Fibroblast of lung (primary cell): ENCODE results near the gene PLD5. TPM values are rescaled to one million over a fixed set of nuclear protein-coding genes. Genes with fewer than 3 reads are reported as not detected.

ENCODE experiments used
- DNase-seq, 2 donors: peaks; one replicate each; pipeline versions ENCODE4 v3.0.0 to v3.0.0-alpha.2; 2010; ENCODE audit warnings: low read depth in 2 of 2
- H2AFZ ChIP-seq: 2 replicates; pipeline ENCODE4 v1.5.1; 2012; ENCODE audit warnings: low read length, control low read depth, inconsistent platforms
- H3K27ac ChIP-seq: 2 replicates; pipeline ENCODE4 v1.5.1; 2011; ENCODE audit warnings: low read length, control low read depth; ENCODE audit not compliant: insufficient read depth
- H3K27me3 ChIP-seq: 2 replicates; pipeline ENCODE4 v1.5.1; 2011; ENCODE audit warnings: mild to moderate bottlenecking, low read length; ENCODE audit not compliant: control insufficient read depth, insufficient read depth
- H3K36me3 ChIP-seq: 2 replicates; pipeline ENCODE4 v1.5.1; 2011; ENCODE audit warnings: low read length; ENCODE audit not compliant: control insufficient read depth, insufficient read depth
- H3K4me1 ChIP-seq: 2 replicates; pipeline ENCODE4 v1.5.1; 2011; ENCODE audit warnings: low read length; ENCODE audit not compliant: control insufficient read depth, insufficient read depth; ENCODE audit errors: extremely low read depth
- H3K4me2 ChIP-seq: 2 replicates; pipeline ENCODE4 v1.5.1; 2011; ENCODE audit warnings: low read length, control low read depth; ENCODE audit not compliant: insufficient read depth; ENCODE audit errors: extremely low read depth
- H3K4me3 ChIP-seq, 4 experiments: fragments of 200-600 bp in 1 of 4; sonication (generic) in 1 of 4; replicated peaks in 1 of 4; 2 replicates each; pipeline ENCODE4 v1.5.1; 2011 to 2016; ENCODE audit warnings: low read length in 4 of 4, low read depth in 3 of 4, mild to moderate bottlenecking in 3 of 4, control low read depth in 2 of 4, inconsistent platforms in 1 of 4, mixed read lengths in 1 of 4; ENCODE audit not compliant: insufficient read depth in 1 of 4; ENCODE audit errors: control extremely low read depth in 1 of 4
- H3K79me2 ChIP-seq: 2 replicates; pipeline ENCODE4 v1.5.1; 2012; ENCODE audit warnings: mild to moderate bottlenecking, low read length, inconsistent platforms; ENCODE audit not compliant: control insufficient read depth, insufficient read depth
- H3K9ac ChIP-seq: 2 replicates; pipeline ENCODE4 v1.5.1; 2011; ENCODE audit warnings: mild to moderate bottlenecking, low read length, control low read depth; ENCODE audit not compliant: insufficient read depth
- H3K9me3 ChIP-seq: 2 replicates; pipeline ENCODE4 v1.5.1; 2012; ENCODE audit warnings: low read depth, low read length; ENCODE audit not compliant: control insufficient read depth, insufficient read depth
- H4K20me1 ChIP-seq: 2 replicates; pipeline ENCODE4 v1.5.1; 2011; ENCODE audit warnings: low read length; ENCODE audit not compliant: control insufficient read depth, insufficient read depth; ENCODE audit errors: extremely low read depth
- CTCF ChIP-seq, 2 donors: IDR thresholded peaks in 1 of 2; conservative IDR thresholded peaks in 1 of 2; 1 replicate in 1 of 2; 2 replicates in 1 of 2; pipeline ENCODE4 v1.5.1; 2011 to 2012; ENCODE audit warnings: low read length in 2 of 2, control low read depth in 1 of 2, inconsistent platforms in 1 of 2, low read depth in 1 of 2, mild to moderate bottlenecking in 1 of 2
- EZH2 ChIP-seq: IDR thresholded peaks from 2 replicates; pipeline ENCODE4 v1.5.1; 2012; ENCODE audit warnings: low read length, control low read depth, mild to moderate bottlenecking; ENCODE audit errors: missing control alignments
- polyA plus RNA-seq, 2 donors: library from polyadenylated mRNA; depleted of rRNA in 1 of 2; stranded (reverse) in 1 of 2; unstranded in 1 of 2; fragments of >200 nt; gene quantifications; 2 replicates each; pipeline ENCODE4 v1.2.1, GENCODE V29; 2011 to 2012; ENCODE audit warnings: missing spikeins in 1 of 2
- total RNA-seq: library from RNA; depleted of rRNA; stranded (reverse); fragments of >200 nt; gene quantifications from 2 replicates; pipeline ENCODE4 v1.2.1, GENCODE V29; 2014

Gene PLD5
- total and polyA plus RNA-seq, 2 donors (not counting 1 experiment from before 2014, with no cell fraction given) = under 0.01 to 0.02 TPM

DNA sequence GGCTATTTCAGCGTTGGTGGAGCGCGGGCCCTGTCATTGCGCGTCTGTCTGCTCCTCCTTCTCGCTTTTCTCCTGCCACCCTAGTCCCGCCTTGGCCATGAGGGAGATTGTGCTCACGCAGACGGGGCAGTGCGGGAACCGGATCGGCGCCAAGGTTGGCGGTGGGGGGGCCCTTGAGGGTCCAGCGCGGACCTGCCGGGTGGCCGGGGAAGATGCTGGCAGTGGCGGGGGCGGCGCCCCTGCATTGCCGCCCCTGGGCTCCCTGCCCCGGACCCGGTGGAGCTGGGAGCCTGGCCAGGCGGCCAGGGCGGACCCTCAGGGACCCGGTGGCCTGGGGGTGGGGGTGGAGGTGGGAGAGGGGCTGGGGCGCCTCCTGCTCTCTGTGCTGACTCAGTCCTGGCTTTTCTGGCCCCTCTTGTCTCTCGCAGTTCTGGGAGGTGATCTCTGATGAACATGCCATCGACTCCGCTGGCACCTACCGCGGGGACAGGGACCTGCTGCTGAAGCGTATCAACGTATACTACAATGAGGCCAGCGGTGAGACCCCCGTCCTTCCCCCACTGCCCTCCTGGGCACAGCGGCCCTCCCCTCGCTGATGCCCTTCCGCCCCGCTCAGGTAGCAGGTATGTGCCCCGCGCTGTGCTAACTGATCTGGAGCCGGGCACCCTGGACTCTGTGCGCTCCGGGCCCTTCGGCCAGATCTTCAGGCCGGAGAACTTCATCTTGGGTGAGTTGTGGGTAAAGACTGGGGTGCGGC, 467.3 kb downstream of the PLD5 start:
- DNase-seq = no peak
- H2AFZ ChIP-seq = no peak overlapping the region
- TF ChIP-seq EZH2 (no peak), CTCF (conservative IDR thresholded peaks at IDR 0.05 in 1 of 2, IDR thresholded peaks at IDR 0.05 in 1 of 2; ENCODE audit: low read depth in 1 of 2, low read length in 2 of 2) (no peak)

DNA sequence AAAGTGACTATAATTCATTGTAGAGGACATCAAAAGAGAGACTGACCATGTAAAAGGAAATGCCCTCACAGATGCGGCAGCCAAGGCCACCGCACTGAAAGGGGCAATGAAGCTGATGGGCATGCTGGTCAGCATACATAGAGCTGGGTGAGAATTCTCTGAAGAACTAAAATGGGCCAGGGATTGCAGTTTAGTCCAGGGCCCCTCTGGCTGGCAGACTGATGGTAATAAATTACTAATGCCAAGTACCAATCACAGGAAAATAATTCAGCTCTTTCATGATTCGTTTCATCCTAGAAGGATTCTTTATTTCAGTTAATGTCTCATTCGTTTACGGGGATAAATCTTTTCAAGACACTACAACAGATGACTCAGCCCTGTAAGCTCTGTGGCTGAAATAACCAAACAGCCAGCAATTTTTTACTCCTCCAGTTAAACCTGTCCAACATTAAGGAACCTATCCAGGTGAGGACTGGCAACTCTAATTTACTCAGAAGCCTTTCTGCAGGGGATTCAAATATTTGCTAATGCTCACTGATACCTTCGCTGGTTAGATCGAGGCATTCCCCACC, 468.7 kb downstream of the PLD5 start:
- H3K79me2 ChIP-seq = no peaks in the 10 kb centered on the region
- no peak overlapping the region for H3K4me2 ChIP-seq
- no peaks in the 10 kb centered on the region for H3K27me3 ChIP-seq
- H3K9ac ChIP-seq = no peak overlapping the region
- no peaks in the 10 kb centered on the region for H4K20me1 ChIP-seq
- no peak for DNase-seq
- no peak overlapping the region for H3K4me3 ChIP-seq
- H3K9me3 ChIP-seq = no peaks in the 10 kb centered on the region
- TF ChIP-seq EZH2 = no peak
- no peak for TF ChIP-seq CTCF (conservative IDR thresholded peaks at IDR 0.05 in 1 of 2, IDR thresholded peaks at IDR 0.05 in 1 of 2; ENCODE audit: low read depth in 1 of 2, low read length in 2 of 2)
- no peak overlapping the region for H3K27ac ChIP-seq
- no peak overlapping the region for H2AFZ ChIP-seq
- no peaks in the 10 kb centered on the region for H3K36me3 ChIP-seq
- no peaks in the 10 kb centered on the region for H3K4me1 ChIP-seq

More for the DNA sequence above, 467.3 kb downstream of the PLD5 start:
- Histone ChIP-seq H3K4me2 (no peak overlapping the region), H3K27me3 (no peaks in the 10 kb centered on the region), H3K27ac (no peak overlapping the region), H3K9me3 (no peaks in the 10 kb centered on the region), H4K20me1 (no peaks in the 10 kb centered on the region), H3K4me1 (no peaks in the 10 kb centered on the region), H3K4me3 (no peak overlapping the region), H3K79me2 (no peaks in the 10 kb centered on the region), H3K9ac (no peak overlapping the region), H3K36me3 (no peaks in the 10 kb centered on the region)

DNA sequence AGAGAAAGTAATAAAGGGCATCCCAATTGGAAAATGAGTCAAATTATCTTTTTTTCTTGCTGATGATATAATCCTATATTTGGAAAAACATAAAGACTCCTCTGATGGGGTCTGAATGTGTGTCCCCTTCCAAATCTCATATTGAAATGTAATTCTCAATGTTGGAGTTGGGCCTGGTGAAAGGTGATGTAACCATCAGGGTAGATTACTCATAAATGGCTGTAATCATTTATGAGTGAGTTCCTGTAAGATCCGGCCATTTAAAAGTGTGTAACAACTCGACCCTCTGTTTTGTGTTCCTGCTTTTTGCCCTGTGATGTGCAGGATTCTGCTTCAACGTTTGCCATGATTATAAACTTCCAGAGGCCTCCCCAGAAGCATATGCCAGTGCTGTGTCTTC, 481.3 kb downstream of the PLD5 start:
- Histone ChIP-seq H3K27ac (no peak overlapping the region), H3K36me3 (no peaks in the 10 kb centered on the region), H3K27me3 (no peaks in the 10 kb centered on the region), H2AFZ (no peak overlapping the region), H3K9ac (no peak overlapping the region), H3K4me1 (no peaks in the 10 kb centered on the region), H3K9me3 (no peaks in the 10 kb centered on the region), H4K20me1 (no peaks in the 10 kb centered on the region), H3K4me3 (no peak overlapping the region), H3K79me2 (no peaks in the 10 kb centered on the region), H3K4me2 (no peak overlapping the region)
- no peak for TF ChIP-seq EZH2
- no peak for TF ChIP-seq CTCF (conservative IDR thresholded peaks at IDR 0.05 in 1 of 2, IDR thresholded peaks at IDR 0.05 in 1 of 2; ENCODE audit: low read depth in 1 of 2, low read length in 2 of 2)
- DNase-seq = no peak
